HG02642 (cell line): ENCODE results near the gene GARS1.
A peak's percentile ranks its signal among the peaks of the same experiment; 100 is the strongest.

ENCODE experiments used
- ATAC-seq: cut with Tn5 transposase; IDR thresholded peaks from one replicate; pipeline ENCODE4 v1.9.1; 2021; ENCODE audit warnings: mild to moderate bottlenecking; ENCODE audit not compliant: unreplicated experiment, poor library complexity

Gene GARS1, protein sequence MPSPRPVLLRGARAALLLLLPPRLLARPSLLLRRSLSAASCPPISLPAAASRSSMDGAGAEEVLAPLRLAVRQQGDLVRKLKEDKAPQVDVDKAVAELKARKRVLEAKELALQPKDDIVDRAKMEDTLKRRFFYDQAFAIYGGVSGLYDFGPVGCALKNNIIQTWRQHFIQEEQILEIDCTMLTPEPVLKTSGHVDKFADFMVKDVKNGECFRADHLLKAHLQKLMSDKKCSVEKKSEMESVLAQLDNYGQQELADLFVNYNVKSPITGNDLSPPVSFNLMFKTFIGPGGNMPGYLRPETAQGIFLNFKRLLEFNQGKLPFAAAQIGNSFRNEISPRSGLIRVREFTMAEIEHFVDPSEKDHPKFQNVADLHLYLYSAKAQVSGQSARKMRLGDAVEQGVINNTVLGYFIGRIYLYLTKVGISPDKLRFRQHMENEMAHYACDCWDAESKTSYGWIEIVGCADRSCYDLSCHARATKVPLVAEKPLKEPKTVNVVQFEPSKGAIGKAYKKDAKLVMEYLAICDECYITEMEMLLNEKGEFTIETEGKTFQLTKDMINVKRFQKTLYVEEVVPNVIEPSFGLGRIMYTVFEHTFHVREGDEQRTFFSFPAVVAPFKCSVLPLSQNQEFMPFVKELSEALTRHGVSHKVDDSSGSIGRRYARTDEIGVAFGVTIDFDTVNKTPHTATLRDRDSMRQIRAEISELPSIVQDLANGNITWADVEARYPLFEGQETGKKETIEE

DNA sequence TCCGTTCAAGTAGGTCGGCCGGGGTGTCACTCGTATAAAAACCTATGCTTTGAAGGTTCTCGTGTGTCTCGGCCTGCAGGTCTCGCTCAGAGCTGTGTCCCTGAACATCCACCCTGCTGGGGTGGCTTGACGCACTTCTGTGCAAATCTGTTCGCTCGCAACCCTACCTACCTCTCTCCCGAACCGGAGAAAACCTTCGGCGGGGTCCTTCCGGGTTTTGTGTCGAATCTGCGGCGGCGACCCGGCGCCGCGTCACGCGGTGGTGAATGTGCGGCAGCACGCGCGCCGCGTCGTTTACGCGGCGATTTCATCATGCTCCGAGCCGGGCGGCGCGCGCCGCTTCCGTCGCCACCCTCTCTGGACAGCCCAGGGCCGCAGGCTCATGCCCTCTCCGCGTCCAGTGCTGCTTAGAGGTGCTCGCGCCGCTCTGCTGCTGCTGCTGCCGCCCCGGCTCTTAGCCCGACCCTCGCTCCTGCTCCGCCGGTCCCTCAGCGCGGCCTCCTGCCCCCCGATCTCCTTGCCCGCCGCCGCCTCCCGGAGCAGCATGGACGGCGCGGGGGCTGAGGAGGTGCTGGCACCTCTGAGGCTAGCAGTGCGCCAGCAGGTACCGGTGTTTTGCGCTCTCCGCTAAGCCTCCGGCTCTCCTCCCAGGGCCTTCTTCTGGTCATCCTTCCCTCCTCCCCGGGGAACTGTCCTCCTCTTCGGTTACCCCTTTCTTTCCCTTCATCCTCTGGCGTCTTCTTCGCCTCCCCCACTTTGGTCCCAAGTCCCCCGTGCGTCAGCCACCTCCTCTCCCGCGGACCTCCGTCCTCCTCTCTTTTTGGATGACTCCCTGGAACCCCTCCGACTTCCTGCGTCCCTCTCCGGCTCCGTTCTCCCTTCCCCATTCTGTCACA is at the start of gene GARS1:
Gene GARS1, plus strand, starts transcription at position 339 of the 896 bp plus-strand sequence. Its CDS starts 44 bp downstream, at position 383.
- peak; percentile 92 for ATAC-seq

DNA sequence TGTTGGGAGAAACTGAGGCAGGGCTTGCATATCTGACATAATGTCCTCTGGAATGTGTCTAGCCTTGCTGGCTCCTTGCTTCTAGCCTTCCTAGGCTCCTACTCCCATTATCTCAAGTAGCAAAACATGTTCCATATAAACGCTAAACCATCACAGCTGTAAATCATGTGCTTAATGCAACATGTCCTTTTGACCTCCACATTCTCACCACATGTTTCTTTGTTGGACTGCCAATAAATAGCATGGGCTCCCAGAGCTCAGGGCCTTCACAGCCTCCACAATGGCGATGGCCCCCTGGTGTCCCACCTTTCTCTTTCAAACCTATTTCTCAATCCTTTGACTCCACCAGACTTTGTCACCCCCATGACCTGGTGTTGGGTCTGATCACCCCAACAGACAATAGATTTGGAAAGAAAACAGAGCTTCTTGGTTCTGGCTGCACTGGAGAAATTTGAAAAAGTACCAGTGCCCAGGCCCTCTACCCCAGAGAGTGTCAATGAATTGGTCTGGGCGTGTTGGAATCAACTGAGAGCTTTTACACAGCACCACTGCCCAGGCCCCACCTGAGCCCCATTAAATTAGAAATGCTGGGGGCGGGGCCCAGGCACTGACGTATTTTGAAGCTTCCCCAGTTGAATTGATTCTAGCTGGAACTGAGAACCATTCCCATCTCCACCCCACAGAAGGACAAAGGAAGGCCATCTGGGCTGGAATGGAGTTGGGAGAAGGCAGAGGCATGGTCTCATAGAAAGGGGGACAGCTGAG is 48.7 kb upstream of the GARS1 start:
- ATAC-seq = no peak

DNA sequence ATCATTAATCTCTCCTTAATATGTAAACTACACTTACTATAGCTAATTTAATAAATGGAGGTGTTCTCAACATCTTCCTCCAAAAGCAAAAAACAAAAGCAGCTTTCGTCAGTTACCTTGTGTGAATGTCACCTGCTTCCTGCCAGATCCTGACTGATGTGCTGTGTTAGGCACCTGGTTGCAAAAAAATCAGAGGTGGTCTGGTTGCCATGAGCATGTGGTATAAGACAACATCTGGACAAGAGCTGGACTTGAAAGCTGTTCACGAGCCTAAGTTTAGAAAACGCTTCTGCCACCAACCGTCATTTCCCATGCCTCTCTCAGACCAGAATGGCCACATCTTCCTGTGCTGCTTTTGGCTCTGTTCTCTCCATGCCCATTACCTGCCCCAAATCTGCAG is 48.1 kb upstream of the GARS1 start:
- ATAC-seq = no peak

- ATAC-seq = no peak
These were observed 45.8 kb upstream of the GARS1 start for GRCh38 chr7:30548845-30549244.

DNA sequence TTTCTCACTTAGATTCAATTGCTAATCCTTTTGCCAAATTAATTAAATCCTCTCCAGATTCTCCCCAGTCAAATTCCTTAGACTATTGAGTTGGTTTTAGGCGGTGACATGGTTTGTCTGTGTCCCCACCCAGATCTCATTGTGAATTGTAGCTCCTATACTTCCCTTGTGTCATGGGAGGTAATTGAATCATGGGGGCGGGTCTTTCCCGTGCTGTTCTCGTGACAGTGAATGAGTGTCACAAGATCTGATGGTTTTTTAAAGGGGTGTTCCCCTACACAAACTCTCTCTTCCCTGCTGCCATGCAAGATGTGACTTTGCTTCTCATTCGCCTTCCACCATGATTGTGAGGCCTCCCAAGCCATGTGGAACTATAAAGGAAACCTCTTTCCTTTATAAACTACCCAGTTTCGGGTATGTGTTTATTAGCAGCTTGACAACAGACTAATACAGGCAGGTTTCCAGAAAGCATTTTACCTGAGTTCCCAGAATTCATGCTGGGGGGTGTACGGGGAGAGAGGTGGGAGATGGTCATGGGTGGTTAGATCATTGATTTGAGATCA is 44.7 kb upstream of the GARS1 start:
- ATAC-seq = no peak

DNA sequence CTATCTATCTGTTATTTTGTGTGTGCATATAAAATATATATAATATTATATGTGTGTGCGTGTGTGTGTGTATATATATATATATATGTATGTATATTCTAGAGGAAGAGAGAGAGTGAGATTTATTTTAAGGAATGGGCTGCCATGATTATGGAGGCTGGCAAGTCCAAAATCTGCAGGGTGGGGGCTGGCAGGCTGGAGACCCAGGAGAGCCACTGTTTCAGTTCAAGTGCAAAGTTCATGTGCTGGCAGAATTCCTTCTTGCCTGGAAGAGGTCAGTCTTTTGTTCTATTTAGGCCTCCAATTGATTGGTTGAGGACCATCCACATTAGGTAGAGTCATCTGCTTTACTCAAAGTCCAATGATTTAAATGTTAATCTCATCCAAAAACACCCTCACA is 42.3 kb upstream of the GARS1 start:
- ATAC-seq = no peak

DNA sequence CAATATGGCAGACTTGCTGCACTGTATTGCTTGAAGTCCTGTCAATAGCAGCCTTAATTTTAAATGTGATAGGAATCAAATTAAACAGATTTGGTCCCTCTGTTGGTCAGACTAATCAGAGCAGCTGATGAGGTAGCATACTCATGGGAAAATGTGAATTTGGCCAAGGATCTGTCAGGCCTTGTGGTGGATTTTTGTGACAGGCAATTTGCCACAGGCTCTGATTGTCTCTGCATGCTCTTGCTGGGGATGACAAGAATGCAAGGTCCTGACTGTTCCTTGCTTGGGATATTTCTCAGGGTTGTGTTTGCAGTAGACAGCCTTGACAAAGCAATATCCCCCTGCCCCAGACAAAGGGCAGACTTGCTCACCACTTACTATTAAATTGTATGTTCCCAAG is 41.5 kb upstream of the GARS1 start:
- ATAC-seq = no peak

- no peak for ATAC-seq
These were observed 41.1 kb upstream of the GARS1 start for GRCh38 chr7:30553546-30553945.

GRCh38 chr7:30555525-30555924 is 39.2 kb upstream of the GARS1 start:
- ATAC-seq = no peak

DNA sequence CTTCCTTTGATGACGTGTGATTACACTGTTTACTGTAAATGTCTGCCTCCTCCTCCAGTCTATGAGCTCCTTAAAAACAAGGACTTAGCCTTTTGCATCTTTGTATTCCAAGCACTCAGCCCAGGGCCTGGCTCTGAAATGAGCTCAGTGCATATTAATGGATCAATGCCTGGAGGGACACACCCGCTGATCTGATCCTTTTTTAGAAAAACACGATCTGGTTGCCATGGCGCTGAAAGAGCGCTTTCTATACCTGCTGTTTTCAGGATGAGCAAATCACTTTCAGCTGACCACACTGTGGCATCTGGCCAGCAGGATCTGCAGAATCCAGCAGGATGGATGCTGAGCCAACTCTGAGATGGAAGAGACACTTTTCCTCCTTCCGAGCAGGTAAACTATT is 37.8 kb upstream of the GARS1 start:
- no peak for ATAC-seq

GRCh38 chr7:30557245-30557644 is 37.4 kb upstream of the GARS1 start:
- no peak for ATAC-seq

DNA sequence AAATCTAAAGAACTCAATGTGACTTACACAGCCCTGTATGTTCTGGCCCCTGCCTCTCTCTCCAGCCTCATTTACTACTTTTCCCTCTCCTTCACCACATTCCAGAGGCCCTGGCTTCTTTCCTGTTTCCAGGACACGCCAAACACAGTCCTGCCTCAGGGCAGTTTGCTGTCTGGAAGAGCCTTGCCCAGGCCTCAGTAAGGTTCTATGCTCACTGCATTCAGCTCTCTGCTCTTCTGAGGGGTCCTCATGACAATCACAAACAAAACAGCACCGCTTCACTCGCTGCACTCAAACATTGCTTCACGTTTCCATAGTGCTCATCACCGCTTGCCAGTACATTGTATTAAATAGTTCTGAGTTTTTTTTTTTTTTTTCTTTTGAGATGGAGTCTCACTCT is 35.1 kb upstream of the GARS1 start:
- no peak for ATAC-seq

GRCh38 chr7:30561389-30561788 is 33.3 kb upstream of the GARS1 start:
- no peak for ATAC-seq

GRCh38 chr7:30562498-30562897 is 32.2 kb upstream of the GARS1 start:
- no peak for ATAC-seq

- no peak for ATAC-seq
These were observed 31.8 kb upstream of the GARS1 start for GRCh38 chr7:30562909-30563308.

GRCh38 chr7:30563326-30563942 is 31.2 kb upstream of the GARS1 start:
- ATAC-seq = no peak

- ATAC-seq = peak; percentile 90
These were observed 30.3 kb upstream of the GARS1 start for GRCh38 chr7:30564243-30564892.

GRCh38 chr7:30566596-30566995 is 28.1 kb upstream of the GARS1 start:
- no peak for ATAC-seq

DNA sequence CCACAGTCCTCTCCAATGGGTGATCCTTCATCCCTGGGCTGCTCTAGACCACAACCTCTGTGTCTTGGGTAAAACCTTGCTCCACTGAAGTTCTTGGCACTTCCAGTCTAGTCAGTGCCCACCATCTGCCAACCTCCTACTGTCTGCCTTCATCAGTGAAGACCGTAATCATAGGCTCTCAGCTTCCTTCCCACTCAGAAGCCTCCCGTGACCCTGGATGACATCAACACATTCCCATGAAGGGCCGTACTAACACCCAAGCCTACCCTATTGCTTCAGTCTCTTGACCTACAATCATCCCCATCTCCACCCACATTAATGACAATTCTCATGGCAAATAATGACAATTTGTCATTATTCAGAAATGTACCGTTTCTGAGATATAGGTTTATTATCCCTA is 27.6 kb upstream of the GARS1 start:
- ATAC-seq = no peak
